Peyer's patch (tissue), 4 donors: ENCODE measurements around the gene TCF7L1. TPM values are rescaled to one million over a fixed set of nuclear protein-coding genes. Genes with fewer than 3 reads are reported as not detected.

ENCODE experiments used
- DNase-seq, 3 donors: peaks; one replicate each; pipeline ENCODE4 v3.0.0-alpha.2; 2017 to 2019
- H3K27ac ChIP-seq, 4 donors: fragments of 200-600 bp; sonication (generic); one replicate each; pipeline ENCODE4 v1.5.1; 2016 to 2019
- H3K27me3 ChIP-seq, 2 donors: fragments of 200-600 bp; sonication (generic); one replicate each; pipeline ENCODE4 v1.5.1; 2019
- H3K36me3 ChIP-seq, 3 donors: fragments of 200-600 bp; sonication (generic); one replicate each; pipeline ENCODE4 v1.5.1; 2016 to 2019
- H3K4me1 ChIP-seq, 4 donors: fragments of 200-600 bp; sonication (generic); one replicate each; pipeline ENCODE4 v1.5.1; 2016 to 2019
- H3K4me3 ChIP-seq, 4 donors: fragments of 200-600 bp; sonication (generic); 1 replicate in 3 of 4; 2 replicates in 1 of 4; pipeline ENCODE4 v1.5.1; 2016 to 2019; ENCODE audit warnings: mild to moderate bottlenecking in 1 of 4
- H3K9me3 ChIP-seq, 4 donors: fragments of 200-600 bp; sonication (generic); one replicate each; pipeline ENCODE4 v1.5.1; 2016 to 2019; ENCODE audit warnings: mild to moderate bottlenecking in 1 of 4
- POLR2A ChIP-seq, 2 donors: fragments of 450-650 bp; IDR thresholded peaks; one replicate each; pipeline ENCODE4 v1.5.1; 2017; ENCODE audit warnings: antibody characterized with exemption in 2 of 2, mild to moderate bottlenecking in 2 of 2, moderate library complexity in 2 of 2
- total RNA-seq, 4 donors: library from RNA; depleted of rRNA; stranded (reverse); fragments of >200 nt; gene quantifications; one replicate each; pipeline ENCODE4 v1.1.0, GENCODE V29; 2016
- TF ChIP-seq, protein P1 (sequence below), 6 experiments: fragments of 450-650 bp in 4 of 6; fragments of 200-600 bp in 2 of 6; sonication (generic) in 1 of 6; IDR thresholded peaks; one replicate each; pipeline ENCODE4 v1.5.1; 2017 to 2019; ENCODE audit warnings: antibody characterized with exemption in 6 of 6, mild to moderate bottlenecking in 3 of 6, moderate library complexity in 1 of 6

Gene TCF7L1
- total RNA-seq, 4 donors from 2014 or later: 0.35 to 5.8 (median 1.7) TPM

DNA sequence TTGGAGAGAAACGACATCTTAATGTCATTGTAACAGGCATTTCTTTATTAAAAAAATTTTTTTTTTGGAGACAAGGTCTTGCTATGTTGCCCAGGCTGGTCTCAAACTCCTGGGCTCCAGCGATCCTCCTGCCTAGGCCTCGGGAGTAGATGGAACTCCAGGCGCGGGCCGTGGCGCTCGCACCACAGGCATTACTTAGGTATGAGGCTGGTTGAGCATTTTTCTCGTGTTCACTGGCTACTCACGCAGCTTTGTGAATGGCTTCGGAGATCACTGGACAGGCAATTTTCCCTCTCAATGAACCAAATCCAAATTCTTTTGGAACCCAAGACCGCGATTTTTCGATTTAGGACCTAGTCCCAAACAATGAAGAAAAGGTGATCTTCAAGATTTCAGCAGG, 795 bp upstream of the TCF7L1 start:
- Histone ChIP-seq H3K4me3 (peak overlapping the region; percentile 42 to 76 (median 59)), H3K36me3 (no peaks in the 10 kb centered on the region), H3K9me3 (no peaks in the 10 kb centered on the region), H3K27me3 (no peaks in the 10 kb centered on the region), H3K27ac (peak overlapping the region in 2 of 4 donors; percentile 37 to 46), H3K4me1 (peaks cover 0 to 30% (median 8%) of the 10 kb centered on the region in 4 donors)
- no peak for DNase-seq
- TF ChIP-seq POLR2A (IDR thresholded peaks at IDR 0.05): no peak
- TF ChIP-seq, protein P1, sequence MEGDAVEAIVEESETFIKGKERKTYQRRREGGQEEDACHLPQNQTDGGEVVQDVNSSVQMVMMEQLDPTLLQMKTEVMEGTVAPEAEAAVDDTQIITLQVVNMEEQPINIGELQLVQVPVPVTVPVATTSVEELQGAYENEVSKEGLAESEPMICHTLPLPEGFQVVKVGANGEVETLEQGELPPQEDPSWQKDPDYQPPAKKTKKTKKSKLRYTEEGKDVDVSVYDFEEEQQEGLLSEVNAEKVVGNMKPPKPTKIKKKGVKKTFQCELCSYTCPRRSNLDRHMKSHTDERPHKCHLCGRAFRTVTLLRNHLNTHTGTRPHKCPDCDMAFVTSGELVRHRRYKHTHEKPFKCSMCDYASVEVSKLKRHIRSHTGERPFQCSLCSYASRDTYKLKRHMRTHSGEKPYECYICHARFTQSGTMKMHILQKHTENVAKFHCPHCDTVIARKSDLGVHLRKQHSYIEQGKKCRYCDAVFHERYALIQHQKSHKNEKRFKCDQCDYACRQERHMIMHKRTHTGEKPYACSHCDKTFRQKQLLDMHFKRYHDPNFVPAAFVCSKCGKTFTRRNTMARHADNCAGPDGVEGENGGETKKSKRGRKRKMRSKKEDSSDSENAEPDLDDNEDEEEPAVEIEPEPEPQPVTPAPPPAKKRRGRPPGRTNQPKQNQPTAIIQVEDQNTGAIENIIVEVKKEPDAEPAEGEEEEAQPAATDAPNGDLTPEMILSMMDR (IDR thresholded peaks at IDR 0.05): no peak

DNA sequence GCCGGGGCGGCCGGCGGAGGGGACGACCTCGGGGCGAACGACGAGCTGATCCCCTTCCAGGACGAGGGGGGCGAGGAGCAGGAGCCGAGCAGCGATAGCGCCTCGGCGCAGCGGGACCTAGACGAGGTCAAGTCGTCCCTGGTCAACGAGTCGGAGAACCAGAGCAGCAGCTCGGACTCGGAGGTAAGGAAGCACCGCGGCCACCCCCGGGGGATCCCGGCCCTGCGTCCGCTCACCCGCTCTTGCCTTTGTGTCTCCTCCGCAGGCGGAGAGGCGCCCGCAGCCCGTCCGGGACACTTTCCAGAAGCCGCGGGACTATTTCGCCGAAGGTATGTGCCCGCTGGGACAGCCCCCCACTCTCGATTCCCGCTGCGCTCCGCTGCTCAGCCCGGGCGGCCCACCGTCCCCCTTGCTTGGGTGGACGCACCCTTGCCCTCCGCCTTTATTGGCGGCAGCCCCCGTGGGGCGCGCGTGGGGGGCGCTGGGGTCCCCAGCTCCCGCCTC, 611 bp downstream of the TCF7L1 start:
- Histone ChIP-seq H3K4me3 (peak overlapping the region; percentile 41 to 76 (median 59)), H3K4me1 (peaks cover 0 to 30% (median 8%) of the 10 kb centered on the region in 4 donors), H3K9me3 (no peaks in the 10 kb centered on the region), H3K36me3 (no peaks in the 10 kb centered on the region), H3K27ac (peak overlapping the region in 3 of 4 donors; percentile 42 to 76 (median 56)), H3K27me3 (no peaks in the 10 kb centered on the region)
- peak in 1 of 3 donors; percentile 48 for DNase-seq
- TF ChIP-seq POLR2A (IDR thresholded peaks at IDR 0.05): no peak
- TF ChIP-seq, protein P1 (IDR thresholded peaks at IDR 0.05): no peak

DNA sequence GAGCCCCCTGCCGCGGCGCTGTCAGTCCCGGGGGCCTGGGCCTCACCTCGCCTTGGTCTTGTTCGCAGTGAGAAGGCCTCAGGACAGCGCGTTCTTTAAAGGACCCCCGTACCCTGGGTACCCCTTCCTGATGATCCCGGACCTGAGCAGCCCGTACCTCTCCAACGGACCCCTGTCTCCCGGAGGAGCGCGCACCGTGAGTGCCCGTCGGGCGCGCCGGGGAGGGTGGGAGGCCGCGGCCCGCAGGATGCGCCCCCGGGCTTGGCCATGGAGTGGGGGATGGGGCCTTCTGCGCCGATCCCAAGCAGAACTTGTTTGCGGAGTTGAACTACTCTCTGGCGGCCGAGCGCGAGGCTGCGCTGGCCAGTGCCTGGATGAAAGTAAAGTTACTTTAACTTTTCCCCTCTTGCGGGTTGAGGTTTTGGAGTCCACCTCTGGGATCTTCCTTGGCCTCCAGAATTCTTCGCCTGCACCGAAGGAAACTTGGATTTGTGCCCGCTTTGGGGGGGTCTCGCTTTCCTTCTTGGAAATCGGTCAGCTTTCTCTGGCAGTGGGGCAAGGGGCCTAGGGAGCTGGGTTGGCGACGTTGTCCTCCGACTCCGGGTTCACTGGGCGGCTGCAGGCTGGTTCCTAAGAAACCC, 1.2 kb downstream of the TCF7L1 start:
- TF ChIP-seq POLR2A (IDR thresholded peaks at IDR 0.05): no peak
- TF ChIP-seq, protein P1 (IDR thresholded peaks at IDR 0.05): no peak
- no peak for DNase-seq
- no peaks in the 10 kb centered on the region for H3K27me3 ChIP-seq

DNA sequence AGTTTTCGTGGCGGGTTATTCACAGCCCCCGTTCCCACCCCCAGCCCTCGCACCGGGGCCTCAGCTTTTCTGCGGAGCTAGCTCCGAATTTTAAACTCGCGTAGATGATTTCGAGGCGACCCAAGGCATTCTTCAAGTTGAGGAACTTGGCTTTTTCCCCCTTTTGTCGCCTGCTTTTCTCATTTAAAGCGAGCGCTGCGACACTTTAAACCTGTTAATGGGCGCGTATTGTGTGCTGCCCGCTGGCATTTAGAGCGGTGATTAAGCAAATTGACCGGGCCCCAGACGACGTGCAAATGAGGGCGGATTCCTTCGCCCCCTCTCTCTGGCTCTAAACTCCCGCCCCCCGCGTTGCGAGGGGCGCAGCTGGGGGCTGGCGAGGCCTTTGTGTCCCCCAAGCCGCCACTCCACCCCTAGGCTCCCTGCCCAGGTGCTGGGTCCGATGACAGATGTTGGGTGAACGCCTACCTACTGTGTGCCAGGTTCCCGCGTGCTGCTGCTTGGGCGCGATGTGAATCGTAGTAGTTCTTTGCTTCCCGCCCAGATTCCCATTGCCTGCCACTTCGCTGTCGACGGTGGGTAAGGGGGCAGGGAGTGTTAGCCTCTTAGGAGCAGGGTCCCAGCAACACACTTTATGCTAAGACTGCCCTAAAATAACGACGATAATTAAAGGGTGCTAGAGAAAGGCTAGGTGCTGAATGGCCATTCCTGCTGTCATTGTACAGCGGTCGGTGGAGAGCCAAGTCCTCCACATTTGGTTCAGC, 1.9 kb downstream of the TCF7L1 start:
- DNase-seq: no peak
- Histone ChIP-seq H3K4me1 (peaks cover 0 to 30% (median 8%) of the 10 kb centered on the region in 4 donors), H3K36me3 (no peaks in the 10 kb centered on the region), H3K4me3 (peak overlapping the region in 3 of 4 donors; percentile 4 to 76 (median 61)), H3K27me3 (no peaks in the 10 kb centered on the region), H3K27ac (peak overlapping the region in 1 of 4 donors; percentile 76), H3K9me3 (no peaks in the 10 kb centered on the region)
- TF ChIP-seq, protein P1 (IDR thresholded peaks at IDR 0.05): no peak
- no peak for TF ChIP-seq POLR2A (IDR thresholded peaks at IDR 0.05)

More for the DNA sequence above, 1.2 kb downstream of the TCF7L1 start:
- Histone ChIP-seq H3K4me1 (peaks cover 0 to 30% (median 8%) of the 10 kb centered on the region in 4 donors), H3K36me3 (no peaks in the 10 kb centered on the region), H3K4me3 (peak overlapping the region; percentile 41 to 76 (median 59)), H3K27ac (peak overlapping the region in 3 of 4 donors; percentile 42 to 76 (median 56)), H3K9me3 (no peaks in the 10 kb centered on the region)

DNA sequence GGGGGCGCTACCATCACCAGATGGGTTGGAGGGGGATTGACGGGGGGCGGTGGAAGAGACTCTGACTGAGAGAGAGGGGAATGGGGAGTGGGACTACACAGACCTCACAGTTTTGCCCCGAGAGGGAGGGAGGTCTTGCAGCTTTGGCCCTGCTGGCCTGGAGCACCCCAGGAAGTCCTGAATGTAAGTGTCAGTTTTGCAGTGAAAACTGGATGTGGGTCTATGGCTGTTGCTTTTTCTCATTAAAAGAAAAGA, 2.4 kb downstream of the TCF7L1 start:
- no peak overlapping the region for H3K27ac ChIP-seq
- H3K36me3 ChIP-seq: no peaks in the 10 kb centered on the region
- H3K4me3 ChIP-seq: no peak overlapping the region
- no peaks in the 10 kb centered on the region for H3K27me3 ChIP-seq
- DNase-seq: no peak
- H3K9me3 ChIP-seq: no peaks in the 10 kb centered on the region
- no peak for TF ChIP-seq POLR2A (IDR thresholded peaks at IDR 0.05)
- TF ChIP-seq, protein P1 (IDR thresholded peaks at IDR 0.05): no peak
- H3K4me1 ChIP-seq: peaks cover 0 to 30% (median 8%) of the 10 kb centered on the region in 4 donors
